C4-2B (cell line): ENCODE results near the gene KLRF1.
"Not testable (repeated sequence)": the region's sequence is repeated elsewhere in the genome, so short reads cannot be mapped to it uniquely, and the experiment has no call there.

Experiments
- H3K27ac ChIP-seq: fragments of 450-650 bp; 2 replicates; pipeline ENCODE4 v1.5.1; 2017
- ZFX ChIP-seq: fragments of 450-650 bp; IDR thresholded peaks from 2 replicates; pipeline ENCODE4 v1.6.1; 2017
- TF ChIP-seq, protein P1 (sequence below): fragments of 450-650 bp; conservative IDR thresholded peaks from 2 replicates; pipeline ENCODE4 v1.5.1; 2017; ENCODE audit warnings: mild to moderate bottlenecking

KLRF1 gene

DNA sequence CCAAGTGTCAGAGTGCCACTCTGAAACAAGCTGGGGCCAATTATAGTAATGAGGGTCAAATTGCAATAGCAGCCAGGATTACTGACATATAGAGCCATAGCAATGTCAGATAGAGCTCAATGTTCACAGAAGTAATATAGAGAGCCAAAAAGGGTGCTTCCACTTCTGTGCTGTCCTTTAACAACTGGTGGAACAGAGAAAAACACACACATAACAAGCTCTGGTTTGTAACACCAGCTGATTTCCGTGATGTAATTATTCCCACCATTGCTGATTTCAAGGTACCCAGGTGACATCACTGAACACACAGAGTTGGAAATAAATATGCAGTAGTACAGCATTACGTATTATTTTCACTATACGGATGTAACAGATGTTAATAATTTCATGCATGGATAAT is 44.9 kb downstream of the KLRF1 start:
- TF ChIP-seq, protein P1, sequence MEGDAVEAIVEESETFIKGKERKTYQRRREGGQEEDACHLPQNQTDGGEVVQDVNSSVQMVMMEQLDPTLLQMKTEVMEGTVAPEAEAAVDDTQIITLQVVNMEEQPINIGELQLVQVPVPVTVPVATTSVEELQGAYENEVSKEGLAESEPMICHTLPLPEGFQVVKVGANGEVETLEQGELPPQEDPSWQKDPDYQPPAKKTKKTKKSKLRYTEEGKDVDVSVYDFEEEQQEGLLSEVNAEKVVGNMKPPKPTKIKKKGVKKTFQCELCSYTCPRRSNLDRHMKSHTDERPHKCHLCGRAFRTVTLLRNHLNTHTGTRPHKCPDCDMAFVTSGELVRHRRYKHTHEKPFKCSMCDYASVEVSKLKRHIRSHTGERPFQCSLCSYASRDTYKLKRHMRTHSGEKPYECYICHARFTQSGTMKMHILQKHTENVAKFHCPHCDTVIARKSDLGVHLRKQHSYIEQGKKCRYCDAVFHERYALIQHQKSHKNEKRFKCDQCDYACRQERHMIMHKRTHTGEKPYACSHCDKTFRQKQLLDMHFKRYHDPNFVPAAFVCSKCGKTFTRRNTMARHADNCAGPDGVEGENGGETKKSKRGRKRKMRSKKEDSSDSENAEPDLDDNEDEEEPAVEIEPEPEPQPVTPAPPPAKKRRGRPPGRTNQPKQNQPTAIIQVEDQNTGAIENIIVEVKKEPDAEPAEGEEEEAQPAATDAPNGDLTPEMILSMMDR: no peak
- TF ChIP-seq ZFX: no peak
- H3K27ac ChIP-seq: no peak overlapping the region

DNA sequence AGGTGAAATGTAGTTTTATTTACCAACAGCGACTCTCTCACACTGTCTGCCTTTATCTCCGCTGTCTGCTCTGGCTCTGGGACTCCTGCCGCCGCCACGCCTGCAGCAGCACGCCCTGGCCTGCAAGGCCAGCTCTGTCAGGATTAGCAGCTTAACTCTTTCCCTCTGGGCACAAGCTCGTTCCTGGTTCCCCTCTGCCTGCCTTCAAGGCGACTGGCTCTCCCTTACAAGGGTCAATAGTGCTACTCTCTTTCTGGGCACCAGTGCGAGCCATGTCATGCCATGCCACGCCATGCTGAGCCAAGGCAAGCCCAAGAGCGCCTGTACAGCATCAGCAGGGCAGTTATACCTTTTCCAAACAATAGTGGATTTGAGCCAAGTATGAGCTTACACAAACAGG is 45.5 kb downstream of the KLRF1 start:
- H3K27ac ChIP-seq: no peak overlapping the region
- TF ChIP-seq, protein P1: no peak
- TF ChIP-seq ZFX: no peak

DNA sequence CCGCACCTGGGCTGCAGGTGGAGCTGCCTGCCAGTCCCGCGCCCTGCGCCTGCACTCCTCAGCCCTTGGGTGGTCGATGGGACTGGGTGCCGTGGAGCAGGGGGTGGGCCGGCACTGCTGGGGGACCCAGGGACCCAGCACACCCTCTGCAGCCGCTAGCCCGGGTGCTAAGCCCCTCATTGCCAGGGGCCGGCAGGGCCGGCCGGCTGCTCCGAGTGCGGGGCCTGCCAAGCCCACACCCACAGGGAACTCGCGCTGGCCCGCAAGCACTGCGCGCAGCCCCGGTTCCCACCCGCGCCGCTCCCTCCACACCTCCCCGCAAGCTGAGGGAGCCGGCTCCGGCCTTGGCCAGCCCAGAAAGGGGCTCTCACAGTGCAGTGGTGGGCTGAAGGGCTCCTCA is 48.8 kb downstream of the KLRF1 start:
- H3K27ac ChIP-seq: not testable (repeated sequence)

DNA sequence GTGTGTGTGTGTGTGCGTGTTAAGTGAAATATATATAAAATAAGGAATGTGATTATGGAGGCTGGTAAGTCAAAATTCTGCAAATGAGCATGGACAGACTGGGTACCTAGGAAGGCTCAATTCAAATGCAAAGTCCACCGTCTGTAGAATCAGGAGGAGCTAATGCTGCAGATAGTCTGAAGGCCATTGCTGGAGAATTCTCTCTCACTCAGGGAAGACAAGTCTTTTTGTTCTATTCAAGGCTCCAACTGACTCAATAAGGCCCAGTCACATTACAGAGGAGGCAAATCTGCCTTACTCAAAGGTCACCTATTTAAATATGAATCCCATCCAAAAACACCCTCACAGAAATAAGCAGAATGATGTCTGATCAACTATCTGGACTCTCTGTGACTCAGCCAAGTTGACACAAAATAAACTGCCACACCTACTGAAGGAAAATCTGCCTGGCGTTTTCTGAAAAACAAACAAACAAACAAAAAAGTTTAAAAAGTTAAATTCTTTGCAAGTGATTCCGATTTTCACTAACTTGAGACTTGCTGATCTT is 53.3 kb downstream of the KLRF1 start:
- no peak overlapping the region for H3K27ac ChIP-seq
- TF ChIP-seq, protein P1: no peak
- no peak for TF ChIP-seq ZFX

DNA sequence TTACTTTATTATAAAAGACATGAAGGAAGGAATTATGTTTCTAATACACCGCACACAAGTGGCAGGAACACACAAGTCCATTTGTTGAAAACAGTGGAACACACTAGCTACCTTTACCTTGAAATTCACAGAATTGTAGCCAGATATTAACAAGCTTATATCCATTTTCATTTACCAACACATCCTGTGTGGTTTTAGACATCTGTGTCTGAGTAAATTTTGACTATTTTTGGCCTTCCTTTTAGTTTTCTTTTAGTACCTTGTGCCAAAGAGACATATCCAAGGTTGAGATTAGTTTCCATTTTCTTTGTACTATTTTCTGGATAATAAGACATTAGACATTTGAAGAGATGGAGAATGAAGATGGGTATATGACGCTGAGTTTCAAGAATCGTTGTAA is 54.0 kb downstream of the KLRF1 start, which contains the start of gene KLRF2:
Gene KLRF2 (plus strand): TSS at position 244 of the 400 bp plus-strand sequence. CDS start 107 bp downstream, at position 351.
- TF ChIP-seq, protein P1: no peak
- no peak for TF ChIP-seq ZFX

DNA sequence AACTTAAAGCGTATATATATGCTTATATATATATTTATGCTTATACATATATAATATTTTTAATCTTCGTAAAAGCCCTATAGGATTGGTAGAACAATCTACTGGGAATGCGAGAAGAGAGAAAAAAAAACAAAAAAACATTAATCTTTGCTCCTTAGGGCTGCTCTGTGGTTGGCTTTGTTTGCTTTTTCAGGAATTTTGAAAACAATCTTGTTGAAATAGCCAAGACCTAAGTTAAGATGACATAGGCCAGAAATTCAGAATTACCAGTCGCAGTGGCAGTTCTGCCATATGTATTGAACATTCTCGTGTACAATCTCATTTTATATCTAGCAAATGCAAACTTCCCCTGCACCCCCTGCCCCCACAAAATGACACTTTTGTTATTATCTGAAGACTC is 54.7 kb downstream of the KLRF1 start:
- TF ChIP-seq, protein P1: no peak
- no peak for TF ChIP-seq ZFX
- H3K27ac ChIP-seq: no peak overlapping the region

More for the DNA sequence above, 54.0 kb downstream of the KLRF1 start, which contains the start of gene KLRF2:
- H3K27ac ChIP-seq: no peak within 1 kb of the TSS

DNA sequence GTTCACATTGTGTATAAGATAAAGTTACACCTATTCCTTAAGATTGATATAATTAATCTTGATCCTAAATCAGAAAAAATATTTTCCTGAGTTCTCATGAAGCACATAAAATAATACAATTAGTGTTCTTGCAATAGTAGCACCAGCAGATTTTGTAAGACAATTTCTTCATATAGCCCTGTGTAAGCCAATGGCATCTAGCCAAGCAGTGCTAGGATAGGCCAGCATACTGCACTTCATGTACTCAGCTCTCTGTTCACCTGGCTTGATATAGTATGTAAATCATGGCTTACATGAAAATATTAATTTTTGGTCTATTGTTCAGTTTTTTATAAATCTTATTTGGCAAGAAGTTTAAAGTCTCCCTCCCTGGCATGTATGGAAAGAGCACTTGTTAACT is 55.9 kb downstream of the KLRF1 start:
- TF ChIP-seq, protein P1: no peak
- no peak for TF ChIP-seq ZFX
- no peak overlapping the region for H3K27ac ChIP-seq

DNA sequence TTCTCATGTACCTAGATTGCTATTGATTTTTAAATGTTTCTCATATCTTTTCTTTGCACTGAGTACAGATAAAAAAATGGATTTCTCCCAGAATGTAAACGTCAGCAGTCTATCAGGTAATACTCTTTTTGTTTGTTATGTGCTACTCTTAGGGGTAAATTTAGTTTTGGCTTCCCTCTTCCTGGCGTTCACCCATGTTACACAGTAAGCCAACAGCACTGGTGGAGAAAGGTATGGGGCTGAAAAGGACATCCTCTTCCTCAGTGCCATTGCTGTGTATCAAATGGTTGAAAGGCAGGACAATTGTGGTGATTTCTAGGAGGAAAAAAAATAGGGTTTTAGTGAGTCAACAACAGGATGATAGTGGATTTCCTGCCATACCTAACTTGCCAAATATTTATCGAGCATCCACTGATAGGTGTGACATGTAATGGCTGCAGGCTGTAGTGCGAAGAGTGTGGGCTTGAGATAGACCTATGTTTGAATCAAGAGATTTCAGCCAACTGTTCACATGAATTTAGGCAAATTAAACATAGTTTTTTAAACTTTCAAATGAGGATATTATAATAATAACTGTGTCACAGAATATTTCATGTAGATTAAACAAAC is 61.5 kb downstream of the KLRF1 start:
- H3K27ac ChIP-seq: no peak overlapping the region
- no peak for TF ChIP-seq ZFX
- TF ChIP-seq, protein P1: no peak
